SIG-M5 (cell line): ENCODE data around the gene HSBP1.

Source experiments
- DNase-seq: peaks from one replicate; lab custom pipeline; 2025; lab: John Stamatoyannopoulos, UW

Gene HSBP1

GRCh38 chr16:83807710-83808572 lies at the start of gene HSBP1:
Gene HSBP1, plus strand, starts transcription at chr16:83807978. Its CDS starts 99 bp downstream, at chr16:83808077.
- DNase-seq = peak; percentile 9

GRCh38 chr16:83762141-83762991 lies 45.4 kb upstream of the HSBP1 start:
- no peak for DNase-seq

GRCh38 chr16:83762992-83763358 lies 44.8 kb upstream of the HSBP1 start:
- no peak for DNase-seq

- DNase-seq = no peak
Observed at GRCh38 chr16:83768986-83769385, 38.8 kb upstream of the HSBP1 start.

GRCh38 chr16:83769397-83770008 lies 38.3 kb upstream of the HSBP1 start:
- DNase-seq = no peak

GRCh38 chr16:83771306-83771942 lies 36.4 kb upstream of the HSBP1 start:
- DNase-seq = no peak

GRCh38 chr16:83772806-83773205 lies 35.0 kb upstream of the HSBP1 start:
- DNase-seq = no peak

GRCh38 chr16:83774066-83774465 lies 33.7 kb upstream of the HSBP1 start:
- DNase-seq = no peak

GRCh38 chr16:83776944-83777343 lies 30.8 kb upstream of the HSBP1 start:
- no peak for DNase-seq

GRCh38 chr16:83779886-83780285 lies 27.9 kb upstream of the HSBP1 start:
- no peak for DNase-seq

- DNase-seq = no peak
Observed at GRCh38 chr16:83785455-83785854, 22.3 kb upstream of the HSBP1 start.

- DNase-seq = no peak
Observed at GRCh38 chr16:83789642-83790401, 18.0 kb upstream of the HSBP1 start.

- no peak for DNase-seq
Observed at GRCh38 chr16:83791916-83792315, 15.9 kb upstream of the HSBP1 start.

GRCh38 chr16:83792391-83792790 lies 15.4 kb upstream of the HSBP1 start:
- DNase-seq = no peak

GRCh38 chr16:83793179-83793578 lies 14.6 kb upstream of the HSBP1 start:
- DNase-seq = no peak

GRCh38 chr16:83794860-83795554 lies 12.8 kb upstream of the HSBP1 start:
- DNase-seq = no peak

- DNase-seq = no peak
Observed at GRCh38 chr16:83797013-83797412, 10.8 kb upstream of the HSBP1 start.

- DNase-seq = no peak
Observed at GRCh38 chr16:83799336-83799735, 8.4 kb upstream of the HSBP1 start.

GRCh38 chr16:83802135-83802534 lies 5.6 kb upstream of the HSBP1 start:
- DNase-seq = no peak

GRCh38 chr16:83802554-83803205 lies 5.1 kb upstream of the HSBP1 start:
- DNase-seq = no peak
